OCI-LY3 (cell line): ENCODE measurements around the gene RPS19BP1.

Source experiments
- H2AFZ ChIP-seq: fragments of 200-600, 300-600 bp; shearing (Covaris generic); 2 replicates; pipeline ENCODE4 v1.6.0; 2014; ENCODE audit warnings: antibody characterized with exemption, low read depth, low read length
- H3K27ac ChIP-seq: fragments of 200-600, 300-600 bp; sonication (generic); 2 replicates; pipeline ENCODE4 v1.5.1; 2014; ENCODE audit warnings: mild to moderate bottlenecking, low read length, moderate library complexity, mixed read lengths
- H3K27me3 ChIP-seq: fragments of 200-600, 300-600 bp; sonication (generic); 2 replicates; pipeline ENCODE4 v1.6.1; 2014; ENCODE audit warnings: low read depth, low read length, mixed read lengths
- H3K36me3 ChIP-seq: fragments of 200-600, 300-600 bp; sonication (generic); replicated peaks from 2 replicates; pipeline ENCODE3; 2014; ENCODE audit warnings: low read depth, low read length, mixed read lengths
- H3K4me1 ChIP-seq: fragments of 300-600, 200-600 bp; sonication (generic); 2 replicates; pipeline ENCODE4 v1.6.1; 2014; ENCODE audit warnings: low read length, mixed read lengths
- H3K4me2 ChIP-seq: fragments of 200-600, 300-600 bp; sonication (generic); 2 replicates; pipeline ENCODE4 v1.6.1; 2014; ENCODE audit warnings: low read length, mixed read lengths
- H3K4me3 ChIP-seq: fragments of 300-600, 200-600 bp; sonication (generic); 2 replicates; pipeline ENCODE4 v1.5.1; 2014; ENCODE audit warnings: antibody characterized with exemption, mild to moderate bottlenecking, low read length, moderate library complexity
- H3K79me2 ChIP-seq: fragments of 300-600, 200-600 bp; shearing (Covaris generic); 2 replicates; pipeline ENCODE4 v1.6.1; 2014; ENCODE audit warnings: mild to moderate bottlenecking, low read length, mixed read lengths
- H3K9ac ChIP-seq: fragments of 300-600, 200-600 bp; shearing (Covaris generic); 2 replicates; pipeline ENCODE4 v1.6.0; 2014; ENCODE audit warnings: mild to moderate bottlenecking, low read length, moderate library complexity
- H3K9me3 ChIP-seq: fragments of 200-600, 300-600 bp; shearing (Covaris generic); 2 replicates; pipeline ENCODE4 v1.6.1; 2014; ENCODE audit warnings: low read length, mixed read lengths; ENCODE audit not compliant: insufficient read depth
- H4K20me1 ChIP-seq: fragments of 200-600, 300-600 bp; sonication (generic); 2 replicates; pipeline ENCODE4 v1.6.1; 2016; ENCODE audit warnings: low read length, mixed read lengths; ENCODE audit not compliant: insufficient read depth
- CTCF ChIP-seq: fragments of 200-600, 300-600 bp; sonication (generic); IDR thresholded peaks from 2 replicates; pipeline ENCODE4 v1.5.1; 2014; ENCODE audit warnings: antibody characterized with exemption, low read length, low read depth
- EZH2phosphoT487 ChIP-seq: fragments of 200-600 bp; shearing (Covaris generic); IDR thresholded peaks from 2 replicates; pipeline ENCODE4 v1.6.1; 2018; ENCODE audit warnings: antibody characterized with exemption, mixed run types, low read depth

RPS19BP1 gene

GRCh38 chr22:39528080-39528661, 4.4 kb downstream of the RPS19BP1 start:
- H3K36me3 ChIP-seq = peaks cover 57% of the 10 kb centered on the region
- H2AFZ ChIP-seq = no peak overlapping the region
- peaks cover 82% of the 10 kb centered on the region for H3K79me2 ChIP-seq
- H3K27me3 ChIP-seq = no peaks in the 10 kb centered on the region
- peaks cover 18% of the 10 kb centered on the region for H4K20me1 ChIP-seq
- H3K4me2 ChIP-seq = peak overlapping the region; percentile 82
- H3K4me1 ChIP-seq = peaks cover 78% of the 10 kb centered on the region
- TF ChIP-seq CTCF (no peak), EZH2phosphoT487 (no peak)
- peak overlapping the region; percentile 61 for H3K9ac ChIP-seq
- H3K27ac ChIP-seq = peak overlapping the region; percentile 80
- no peaks in the 10 kb centered on the region for H3K9me3 ChIP-seq
- peak overlapping the region; percentile 71 for H3K4me3 ChIP-seq

- H3K9me3 ChIP-seq = no peaks in the 10 kb centered on the region
- H3K79me2 ChIP-seq = peaks cover 88% of the 10 kb centered on the region
- H3K9ac ChIP-seq = peak overlapping the region; percentile 61
- peak overlapping the region; percentile 80 for H3K27ac ChIP-seq
- H3K4me1 ChIP-seq = peaks cover 84% of the 10 kb centered on the region
- H3K4me2 ChIP-seq = peak overlapping the region; percentile 82
- TF ChIP-seq CTCF (no peak), EZH2phosphoT487 (no peak)
- no peak overlapping the region for H2AFZ ChIP-seq
- H3K4me3 ChIP-seq = peak overlapping the region; percentile 71; the same call in 1 of the 2 replicates
- peaks cover 64% of the 10 kb centered on the region for H3K36me3 ChIP-seq
- H3K27me3 ChIP-seq = no peaks in the 10 kb centered on the region
- H4K20me1 ChIP-seq = peaks cover 25% of the 10 kb centered on the region
Observed at GRCh38 chr22:39527481-39527961, 5.0 kb downstream of the RPS19BP1 start.

GRCh38 chr22:39526736-39527171, 5.8 kb downstream of the RPS19BP1 start:
- H3K4me3 ChIP-seq = no peak overlapping the region
- peaks cover 88% of the 10 kb centered on the region for H3K79me2 ChIP-seq
- H3K36me3 ChIP-seq = peaks cover 67% of the 10 kb centered on the region
- H3K27ac ChIP-seq = peak overlapping the region; percentile 80
- H3K27me3 ChIP-seq = no peaks in the 10 kb centered on the region
- TF ChIP-seq CTCF = no peak
- TF ChIP-seq EZH2phosphoT487 = no peak
- H2AFZ ChIP-seq = no peak overlapping the region
- H3K4me2 ChIP-seq = 0 out of 2 replicates have a peak overlapping the region, but pooled peaks have one; percentile 4
- H3K9ac ChIP-seq = no peak overlapping the region
- peaks cover 32% of the 10 kb centered on the region for H4K20me1 ChIP-seq
- H3K9me3 ChIP-seq = no peaks in the 10 kb centered on the region
- H3K4me1 ChIP-seq = peaks cover 89% of the 10 kb centered on the region

GRCh38 chr22:39525658-39525975, 6.9 kb downstream of the RPS19BP1 start:
- Histone ChIP-seq H4K20me1 (peaks cover 42% of the 10 kb centered on the region), H2AFZ (no peak overlapping the region), H3K36me3 (peaks cover 70% of the 10 kb centered on the region), H3K79me2 (peaks cover 88% of the 10 kb centered on the region), H3K4me2 (no peak overlapping the region), H3K9ac (no peak overlapping the region), H3K27ac (peak overlapping the region; percentile 24; the same call in 1 of the 2 replicates), H3K27me3 (no peaks in the 10 kb centered on the region), H3K4me3 (no peak overlapping the region), H3K4me1 (peaks cover 81% of the 10 kb centered on the region), H3K9me3 (no peaks in the 10 kb centered on the region)
- no peak for TF ChIP-seq CTCF
